Activated naive CD4-positive, alpha-beta T cell (primary cell): ENCODE measurements around the gene SPATA17.
"Not testable (repeated sequence)": the region's sequence is repeated elsewhere in the genome, so short reads cannot be mapped to it uniquely, and the experiment has no call there.

ENCODE experiments used
- DNase-seq, 4 experiments: peaks; one replicate each; lab custom pipeline; 2025; lab: John Stamatoyannopoulos, UW

Gene SPATA17

GRCh38 chr1:217630711-217631591 is at the start of gene SPATA17, which contains the start of gene GPATCH2:
TSS of gene SPATA17 (plus strand) at chr1:217631344. CDS start at chr1:217631379, 35 bp downstream.
TSS of gene GPATCH2 (minus strand) at chr1:217631090. CDS start at chr1:217630971, 119 bp downstream.
- DNase-seq: peak; percentile 19 to 52 (median 42)

GRCh38 chr1:217584286-217584811 is 46.8 kb upstream of the SPATA17 start:
- not testable (repeated sequence) for DNase-seq

GRCh38 chr1:217585577-217585976 is 45.6 kb upstream of the SPATA17 start:
- DNase-seq: no peak

GRCh38 chr1:217586586-217586985 is 44.6 kb upstream of the SPATA17 start:
- DNase-seq: no peak

- no peak for DNase-seq
These were observed 40.5 kb upstream of the SPATA17 start for GRCh38 chr1:217590598-217590997.

- no peak for DNase-seq
These were observed 32.0 kb upstream of the SPATA17 start for GRCh38 chr1:217599154-217599553.

GRCh38 chr1:217602380-217602779 is 28.8 kb upstream of the SPATA17 start:
- DNase-seq: no peak

- no peak for DNase-seq
These were observed 25.8 kb upstream of the SPATA17 start for GRCh38 chr1:217605390-217605789.

GRCh38 chr1:217614200-217614712 is 16.9 kb upstream of the SPATA17 start:
- DNase-seq: no peak

GRCh38 chr1:217617126-217617525 is 14.0 kb upstream of the SPATA17 start:
- DNase-seq: no peak

- DNase-seq: no peak
These were observed 10.3 kb upstream of the SPATA17 start for GRCh38 chr1:217620814-217621213.

- no peak for DNase-seq
These were observed 9.1 kb upstream of the SPATA17 start for GRCh38 chr1:217622042-217622441.

GRCh38 chr1:217626321-217626720 is 4.8 kb upstream of the SPATA17 start:
- no peak for DNase-seq

GRCh38 chr1:217627431-217627830 is 3.7 kb upstream of the SPATA17 start:
- no peak for DNase-seq

GRCh38 chr1:217642455-217642854 is 11.3 kb downstream of the SPATA17 start:
- DNase-seq: no peak

GRCh38 chr1:217647791-217648190 is 16.6 kb downstream of the SPATA17 start:
- DNase-seq: no peak

GRCh38 chr1:217650674-217651073 is 19.5 kb downstream of the SPATA17 start:
- DNase-seq: no peak

GRCh38 chr1:217660353-217661062 is 29.4 kb downstream of the SPATA17 start:
- DNase-seq: no peak

- no peak for DNase-seq
These were observed 30.3 kb downstream of the SPATA17 start for GRCh38 chr1:217661407-217661806.

GRCh38 chr1:217668351-217668940 is 37.3 kb downstream of the SPATA17 start:
- DNase-seq: no peak

GRCh38 chr1:217673387-217673786 is 42.2 kb downstream of the SPATA17 start:
- DNase-seq: no peak
